Transverse colon (tissue), 3 donors: Measurements from ENCODE around the gene MLC1.

Experiments used
- CTCF ChIP-seq, 5 experiments: fragments of 200-600 bp in 3 of 5; fragments of 450-650 bp in 2 of 5; sonication (generic) in 3 of 5; IDR thresholded peaks; 1 replicate in 2 of 5; 2 replicates in 3 of 5; pipeline ENCODE4 v1.5.1; 2016 to 2017; ENCODE audit warnings: antibody characterized with exemption in 5 of 5, inconsistent platforms in 3 of 5, mild to moderate bottlenecking in 2 of 5, moderate library complexity in 1 of 5
- EP300 ChIP-seq: sonication (generic); formaldehyde crosslinking; IDR thresholded peaks from one replicate; pipeline ENCODE4 v1.6.1; 2017; ENCODE audit warnings: antibody characterized with exemption, low read depth
- POLR2A ChIP-seq: fragments of 450-650 bp; IDR thresholded peaks from one replicate; pipeline ENCODE4 v1.6.1; 2016; ENCODE audit warnings: antibody characterized with exemption, mild to moderate bottlenecking, moderate library complexity

DNA sequence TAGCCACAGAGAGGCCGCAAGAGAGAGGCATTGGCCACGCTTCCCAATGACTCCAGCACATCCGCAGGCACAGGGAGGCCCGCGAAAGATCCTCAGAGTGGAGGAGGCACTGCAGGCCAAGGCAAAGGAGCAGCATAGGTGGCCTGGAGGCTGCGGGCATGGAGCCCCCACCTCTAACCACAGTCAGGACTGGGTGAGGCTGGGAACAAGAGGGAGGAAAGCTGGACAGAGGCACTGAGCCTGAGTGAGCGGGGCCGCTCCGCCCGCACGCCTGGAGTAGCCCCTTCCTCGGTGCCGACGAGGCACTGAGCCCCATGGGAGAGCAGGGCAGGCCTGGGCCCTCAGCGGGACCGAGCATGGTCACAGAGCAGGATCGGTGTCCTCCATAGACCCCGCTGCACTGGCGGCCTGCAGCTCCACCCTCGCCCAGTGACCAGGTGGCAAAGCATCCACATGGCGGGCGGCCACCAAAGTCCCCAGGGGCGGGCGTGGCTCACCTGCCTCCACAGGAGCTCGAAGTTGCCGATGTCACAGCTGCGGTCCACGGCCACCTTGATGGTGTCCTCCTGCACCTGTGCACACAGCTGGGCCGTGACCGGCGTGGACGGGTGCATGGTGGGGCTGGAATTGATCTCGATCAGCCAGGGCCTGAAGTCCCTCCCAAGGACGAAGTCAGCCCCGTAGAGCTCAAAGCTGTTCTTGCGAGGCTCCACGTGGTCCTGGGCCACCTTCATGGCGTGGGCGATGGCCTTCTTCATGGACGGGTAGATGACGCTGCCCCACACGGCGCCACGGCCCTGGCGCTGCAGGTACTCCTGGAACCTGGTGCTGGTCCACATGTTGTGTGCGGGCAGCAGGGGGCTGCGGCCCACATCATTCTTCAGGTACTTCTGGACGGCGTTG, 53.8 kb downstream of the MLC1 start:
- TF ChIP-seq CTCF (IDR thresholded peaks at IDR 0.05) (no peak), EP300 (no peak), POLR2A (no peak)
